H1 (cell line): ENCODE data around the gene DMGDH. TPM values are rescaled to one million over a fixed set of nuclear protein-coding genes. Genes with fewer than 3 reads are reported as not detected.

ENCODE experiments used
- CEBPB ChIP-seq: IDR thresholded peaks from 2 replicates; pipeline ENCODE4 v1.6.1; 2012; ENCODE audit warnings: low read depth, low read length
- POU5F1 ChIP-seq: IDR thresholded peaks from 2 replicates; pipeline ENCODE4 v1.6.1; 2011; ENCODE audit warnings: low read depth, mild to moderate bottlenecking, low read length, moderate library complexity
- SAP30 ChIP-seq: fragments of 300-600 bp; sonication (generic); IDR thresholded peaks from 2 replicates; pipeline ENCODE4 v1.7.1; 2012; ENCODE audit warnings: low read length, moderate library complexity, mild to moderate bottlenecking, inconsistent platforms; ENCODE audit not compliant: insufficient read depth, insufficient replicate concordance
- SP4 ChIP-seq: IDR thresholded peaks from 2 replicates; pipeline ENCODE4 v1.6.1; 2012; ENCODE audit warnings: low read length, inconsistent platforms
- TCF12 ChIP-seq: IDR thresholded peaks from 2 replicates; pipeline ENCODE4 v1.6.1; 2011; ENCODE audit warnings: low read depth, mild to moderate bottlenecking, low read length
- polyA plus RNA-seq, 7 experiments: library from polyadenylated mRNA; depleted of rRNA in 3 of 7; stranded (reverse) in 5 of 7; unstranded in 2 of 7; fragments of >200 nt in 5 of 7; fragments of 200-250 nt in 2 of 7; gene quantifications; 1 replicate in 5 of 7; 2 replicates in 1 of 7; 4 replicates in 1 of 7; pipeline versions ENCODE4 v1.2.1 to v1.2.3, GENCODE V29; 2011 to 2013; ENCODE audit warnings: missing spikeins in 2 of 7, mixed read lengths in 2 of 7
- total RNA-seq: library from RNA; stranded (reverse); fragmentation: NEBNext Ultra II Directional; extraction: Animal tissue kit (Norgen Biotek cat#: 25700); gene quantifications from 2 replicates; pipeline ENCODE4 v1.2.1, GENCODE V29; 2021

Gene DMGDH
- total and polyA plus RNA-seq, 2 of the 8 experiments (the other 6 are each of a cell fraction or from before 2014, with no cell fraction given), result 0.15 TPM; not detected in 1

GRCh38 chr5:79035237-79035636, 34.2 kb downstream of the DMGDH start (continued):
- TF ChIP-seq SP4, result no peak
- TF ChIP-seq POU5F1, result no peak
- no peak for TF ChIP-seq TCF12
- TF ChIP-seq CEBPB, result no peak
- TF ChIP-seq SAP30, result no peak
